ENCODE data around the gene SLC35F3. TPM values are rescaled to one million over a fixed set of nuclear protein-coding genes. Genes with fewer than 3 reads are reported as not detected.

SLC35F3 gene
- total and polyA plus RNA-seq, 4 donors: 0.01 to 0.37 (median 0.08) TPM; not detected in 1

- no peak for DNase-seq (ENCODE audit: low spot score)
- WGBS: 79% methylated on average over 10 of the region's 10 CpGs
- TF ChIP-seq EGR1 (IDR thresholded peaks at IDR 0.05; ENCODE audit: low read depth in 2 of 2): no peak
- no peaks in the 10 kb centered on the region for H3K4me1 ChIP-seq (ENCODE audit: control insufficient read depth in 4 of 4, insufficient read depth in 4 of 4, low read length in 3 of 4)
- H3K27me3 ChIP-seq (ENCODE audit: control insufficient read depth in 4 of 4, insufficient read depth in 4 of 4, low read length in 3 of 4): no peaks in the 10 kb centered on the region
- H3K27ac ChIP-seq (ENCODE audit: low read depth in 1 of 2, low read length in 2 of 2): no peak overlapping the region
- no peaks in the 10 kb centered on the region for H3K36me3 ChIP-seq (ENCODE audit: control insufficient read depth in 4 of 4, insufficient read depth in 3 of 4, low read depth in 1 of 4, low read length in 3 of 4)
- no peak overlapping the region for H3K9ac ChIP-seq (ENCODE audit: low read depth in 1 of 2, low read length in 2 of 2)
- no peak overlapping the region for H3K4me3 ChIP-seq (ENCODE audit: low read depth in 1 of 3, low read length in 3 of 3)
- H3K9me3 ChIP-seq (ENCODE audit: control insufficient read depth in 4 of 4, low read length in 3 of 4): no peaks in the 10 kb centered on the region
These were observed 76.7 kb downstream of the SLC35F3 start for GRCh38 chr1:233981042-233981675.

DNA sequence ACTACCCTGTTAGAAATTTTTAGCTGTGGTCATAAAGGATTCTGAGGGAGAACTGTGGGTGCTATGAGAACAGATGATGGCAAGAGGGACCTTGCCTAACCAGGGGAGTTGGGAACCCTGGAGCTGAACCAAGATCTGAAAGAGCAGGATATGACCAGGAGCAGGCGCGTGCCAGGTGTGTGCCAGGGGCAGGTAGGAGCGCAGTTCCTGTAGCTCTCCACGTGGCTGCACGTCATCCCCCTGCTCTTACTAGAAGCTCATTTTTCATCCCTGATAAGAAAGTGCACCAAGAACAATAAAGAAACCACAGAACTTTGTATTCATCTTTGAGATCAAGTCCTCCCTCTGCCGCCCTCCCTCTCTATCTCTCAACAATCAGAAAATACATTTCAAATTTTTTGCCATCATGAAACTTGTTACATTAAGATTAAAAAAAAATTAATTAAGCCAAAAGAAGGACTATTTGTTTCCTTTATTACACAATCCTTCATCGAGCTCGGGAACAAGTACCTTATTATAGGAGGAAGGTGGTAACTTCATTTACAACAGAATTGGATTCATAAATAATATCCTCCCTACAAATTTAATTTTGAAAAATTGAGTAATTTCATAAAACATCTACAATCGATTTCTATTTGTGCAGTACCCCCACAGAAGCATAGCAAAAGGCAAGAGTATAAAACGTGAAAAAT is 78.5 kb downstream of the SLC35F3 start:
- Histone ChIP-seq H3K4me1 (ENCODE audit: control insufficient read depth in 4 of 4, insufficient read depth in 4 of 4, low read length in 3 of 4) (no peaks in the 10 kb centered on the region), H3K4me3 (ENCODE audit: low read depth in 1 of 3, low read length in 3 of 3) (no peak overlapping the region), H3K36me3 (ENCODE audit: control insufficient read depth in 4 of 4, insufficient read depth in 3 of 4, low read depth in 1 of 4, low read length in 3 of 4) (no peaks in the 10 kb centered on the region), H3K9ac (ENCODE audit: low read depth in 1 of 2, low read length in 2 of 2) (no peak overlapping the region), H3K9me3 (ENCODE audit: control insufficient read depth in 4 of 4, low read length in 3 of 4) (no peaks in the 10 kb centered on the region), H3K27me3 (ENCODE audit: control insufficient read depth in 4 of 4, insufficient read depth in 4 of 4, low read length in 3 of 4) (no peaks in the 10 kb centered on the region), H3K27ac (ENCODE audit: low read depth in 1 of 2, low read length in 2 of 2) (no peak overlapping the region)
- TF ChIP-seq JUND (IDR thresholded peaks at IDR 0.05) (no peak), HNF4G (IDR thresholded peaks at IDR 0.05) (no peak), FOXA2 (IDR thresholded peaks at IDR 0.05) (no peak), SP1 (IDR thresholded peaks at IDR 0.05) (no peak), EGR1 (IDR thresholded peaks at IDR 0.05; ENCODE audit: low read depth in 2 of 2) (no peak), GABPA (IDR thresholded peaks at IDR 0.05 in 1 of 2, conservative IDR thresholded peaks at IDR 0.05 in 1 of 2) (no peak), HNF4A (conservative IDR thresholded peaks at IDR 0.05) (no peak), FOXA1 (IDR thresholded peaks at IDR 0.05) (no peak), RXRA (IDR thresholded peaks at IDR 0.05) (no peak), RAD21 (IDR thresholded peaks at IDR 0.05) (no peak), CTCF (IDR thresholded peaks at IDR 0.05; ENCODE audit: low read depth, low read length, missing input control) (no peak), YY1 (IDR thresholded peaks at IDR 0.05) (no peak), NR2F2 (IDR thresholded peaks at IDR 0.05) (no peak), ATF3 (IDR thresholded peaks at IDR 0.05) (no peak), TAF1 (conservative IDR thresholded peaks at IDR 0.05) (no peak)
- TF ChIP-seq, protein P1, sequence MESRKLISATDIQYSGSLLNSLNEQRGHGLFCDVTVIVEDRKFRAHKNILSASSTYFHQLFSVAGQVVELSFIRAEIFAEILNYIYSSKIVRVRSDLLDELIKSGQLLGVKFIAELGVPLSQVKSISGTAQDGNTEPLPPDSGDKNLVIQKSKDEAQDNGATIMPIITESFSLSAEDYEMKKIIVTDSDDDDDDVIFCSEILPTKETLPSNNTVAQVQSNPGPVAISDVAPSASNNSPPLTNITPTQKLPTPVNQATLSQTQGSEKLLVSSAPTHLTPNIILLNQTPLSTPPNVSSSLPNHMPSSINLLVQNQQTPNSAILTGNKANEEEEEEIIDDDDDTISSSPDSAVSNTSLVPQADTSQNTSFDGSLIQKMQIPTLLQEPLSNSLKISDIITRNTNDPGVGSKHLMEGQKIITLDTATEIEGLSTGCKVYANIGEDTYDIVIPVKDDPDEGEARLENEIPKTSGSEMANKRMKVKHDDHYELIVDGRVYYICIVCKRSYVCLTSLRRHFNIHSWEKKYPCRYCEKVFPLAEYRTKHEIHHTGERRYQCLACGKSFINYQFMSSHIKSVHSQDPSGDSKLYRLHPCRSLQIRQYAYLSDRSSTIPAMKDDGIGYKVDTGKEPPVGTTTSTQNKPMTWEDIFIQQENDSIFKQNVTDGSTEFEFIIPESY (IDR thresholded peaks at IDR 0.05): no peak
- TF ChIP-seq, protein P2, sequence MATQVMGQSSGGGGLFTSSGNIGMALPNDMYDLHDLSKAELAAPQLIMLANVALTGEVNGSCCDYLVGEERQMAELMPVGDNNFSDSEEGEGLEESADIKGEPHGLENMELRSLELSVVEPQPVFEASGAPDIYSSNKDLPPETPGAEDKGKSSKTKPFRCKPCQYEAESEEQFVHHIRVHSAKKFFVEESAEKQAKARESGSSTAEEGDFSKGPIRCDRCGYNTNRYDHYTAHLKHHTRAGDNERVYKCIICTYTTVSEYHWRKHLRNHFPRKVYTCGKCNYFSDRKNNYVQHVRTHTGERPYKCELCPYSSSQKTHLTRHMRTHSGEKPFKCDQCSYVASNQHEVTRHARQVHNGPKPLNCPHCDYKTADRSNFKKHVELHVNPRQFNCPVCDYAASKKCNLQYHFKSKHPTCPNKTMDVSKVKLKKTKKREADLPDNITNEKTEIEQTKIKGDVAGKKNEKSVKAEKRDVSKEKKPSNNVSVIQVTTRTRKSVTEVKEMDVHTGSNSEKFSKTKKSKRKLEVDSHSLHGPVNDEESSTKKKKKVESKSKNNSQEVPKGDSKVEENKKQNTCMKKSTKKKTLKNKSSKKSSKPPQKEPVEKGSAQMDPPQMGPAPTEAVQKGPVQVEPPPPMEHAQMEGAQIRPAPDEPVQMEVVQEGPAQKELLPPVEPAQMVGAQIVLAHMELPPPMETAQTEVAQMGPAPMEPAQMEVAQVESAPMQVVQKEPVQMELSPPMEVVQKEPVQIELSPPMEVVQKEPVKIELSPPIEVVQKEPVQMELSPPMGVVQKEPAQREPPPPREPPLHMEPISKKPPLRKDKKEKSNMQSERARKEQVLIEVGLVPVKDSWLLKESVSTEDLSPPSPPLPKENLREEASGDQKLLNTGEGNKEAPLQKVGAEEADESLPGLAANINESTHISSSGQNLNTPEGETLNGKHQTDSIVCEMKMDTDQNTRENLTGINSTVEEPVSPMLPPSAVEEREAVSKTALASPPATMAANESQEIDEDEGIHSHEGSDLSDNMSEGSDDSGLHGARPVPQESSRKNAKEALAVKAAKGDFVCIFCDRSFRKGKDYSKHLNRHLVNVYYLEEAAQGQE (IDR thresholded peaks at IDR 0.05): no peak
- WGBS: 78% methylated on average over 10 of the region's 10 CpGs
- DNase-seq (ENCODE audit: low spot score): no peak
